K562 (cell line): ENCODE data around the gene CEP126. TPM values are rescaled to one million over a fixed set of nuclear protein-coding genes. Genes with fewer than 3 reads are reported as not detected.
A peak's percentile ranks its signal among the peaks of the same experiment; 100 is the strongest.

Experiments used
- ATAC-seq: fragments of 200-7000 bp; cut with Tn5 transposase; 3 replicates; pipeline ENCODE4 v1.9.1; 2020; ENCODE audit warnings: moderate library complexity
- BruUV-seq: library from RNA; stranded (reverse); fragments of 400-500 nt; replicated peaks from 2 replicates; lab custom pipeline; 2021; lab: Mats Ljungman, UMichigan
- CTCF ChIA-PET: fragments of 300-600 bp; formaldehyde crosslinking; extraction: SDS; loops from one replicate; lab custom pipeline; 2021; ENCODE audit warnings: low intra/inter-chr PET ratio; lab: Yijun Ruan, JAX
- POLR2A ChIA-PET: fragments of 300-600, 350-650 bp; sonication (Branson Sonifier 250); formaldehyde crosslinking; extraction: SDS; loops from one replicate; lab custom pipeline; 2021; ENCODE audit warnings: antibody characterized with exemption, inconsistent platforms; lab: Yijun Ruan, JAX
- DNase-seq, 4 experiments: peaks; one replicate each; pipeline versions ENCODE4 v3.0.0 to v3.0.0-alpha.2; 2011 to 2018; ENCODE audit warnings: low spot score in 3 of 4, mixed read lengths in 3 of 4; ENCODE audit errors: extremely low read depth in 1 of 4
- FAIRE-seq: peaks from 2 replicates; lab custom pipeline; 2011; peaks lifted over from hg19 to GRCh38; lab: Jason Lieb, UNC
- H2AFZ ChIP-seq: 2 replicates; pipeline ENCODE4 v1.6.0; 2011; ENCODE audit warnings: low read depth, low read length, control low read depth, inconsistent platforms
- H3K27ac ChIP-seq: fragments of 200-600 bp; 3 replicates; pipeline ENCODE4 v1.8.0; 2011; ENCODE audit warnings: low read depth, mild to moderate bottlenecking, control low read depth, inconsistent platforms, low read length, moderate library complexity, mixed read lengths; ENCODE audit errors: extremely low read depth
- H3K27me3 ChIP-seq, 2 experiments: fragments of 300-600 bp in 1 of 2; 2 replicates in 1 of 2; 3 replicates in 1 of 2; pipeline versions ENCODE4 v1.6.0 to v1.8.0; 2011; ENCODE audit warnings: inconsistent platforms in 2 of 2, low read length in 2 of 2, mild to moderate bottlenecking in 1 of 2, mixed read lengths in 1 of 2, moderate library complexity in 1 of 2; ENCODE audit not compliant: control insufficient read depth in 2 of 2, insufficient read depth in 2 of 2
- H3K36me3 ChIP-seq: fragments of 300-600 bp; 3 replicates; pipeline ENCODE4 v1.8.0; 2011; ENCODE audit warnings: mild to moderate bottlenecking, low read length, inconsistent platforms; ENCODE audit not compliant: control insufficient read depth, insufficient read depth
- H3K4me1 ChIP-seq, 2 experiments: fragments of 200-600 bp in 1 of 2; replicated peaks in 1 of 2; 2 replicates in 1 of 2; 3 replicates in 1 of 2; pipeline versions ENCODE4 v1.5.1 to v1.8.0; 2011; ENCODE audit warnings: inconsistent platforms in 2 of 2, low read length in 2 of 2, mild to moderate bottlenecking in 1 of 2, mixed read lengths in 1 of 2, moderate library complexity in 1 of 2; ENCODE audit not compliant: control insufficient read depth in 2 of 2, insufficient read depth in 2 of 2
- H3K4me2 ChIP-seq: 2 replicates; pipeline ENCODE4 v1.6.1; 2011; ENCODE audit warnings: low read length, control low read depth, inconsistent platforms, mixed read lengths; ENCODE audit not compliant: insufficient read depth
- H3K4me3 ChIP-seq: fragments of 200-600 bp; sonication (generic), shearing (Covaris generic); 2 replicates; pipeline ENCODE4 v1.5.1; 2016; ENCODE audit warnings: control low read depth, inconsistent platforms
- H3K79me2 ChIP-seq: fragments of 200-600 bp; 3 replicates; pipeline ENCODE4 v1.8.0; 2011; ENCODE audit warnings: low read length, inconsistent platforms; ENCODE audit not compliant: control insufficient read depth, insufficient read depth
- H3K9ac ChIP-seq, 2 experiments: 2 replicates each; pipeline versions ENCODE4 v1.6.0 to v1.6.1; 2011; ENCODE audit warnings: low read depth in 2 of 2, low read length in 2 of 2, control low read depth in 1 of 2, inconsistent platforms in 1 of 2, mild to moderate bottlenecking in 1 of 2, mixed read lengths in 1 of 2; ENCODE audit not compliant: insufficient read depth in 1 of 2
- H3K9me1 ChIP-seq: one replicate; pipeline ENCODE4 v1.6.0; 2011; ENCODE audit warnings: inconsistent platforms, mild to moderate bottlenecking, low read length, moderate library complexity; ENCODE audit not compliant: control insufficient read depth, insufficient read depth
- H3K9me3 ChIP-seq: replicated peaks from 2 replicates; pipeline ENCODE4 v1.5.1; 2011; ENCODE audit warnings: low read depth, low read length, inconsistent platforms; ENCODE audit not compliant: control insufficient read depth, insufficient read depth
- H4K20me1 ChIP-seq: replicated peaks from 2 replicates; pipeline ENCODE4 v1.6.1; 2011; ENCODE audit warnings: low read length, inconsistent platforms, mixed read lengths; ENCODE audit not compliant: control insufficient read depth, insufficient read depth
- ATF1 ChIP-seq, 2 experiments: fragments of 450-650 bp in 1 of 2; IDR thresholded peaks; 2 replicates each; pipeline ENCODE4 v1.6.1; 2016; ENCODE audit warnings: missing compliant biosample characterization in 1 of 2, missing genetic modification characterization in 1 of 2
- CTCF ChIP-seq, 3 experiments: IDR thresholded peaks in 2 of 3; conservative IDR thresholded peaks in 1 of 3; 2 replicates each; pipeline ENCODE4 v1.5.1; 2011 to 2012; ENCODE audit warnings: low read length in 3 of 3, mild to moderate bottlenecking in 3 of 3, control low read depth in 2 of 3, improper control_type of control experiment in 1 of 3, inconsistent platforms in 1 of 3, low read depth in 1 of 3, mixed read lengths in 1 of 3, moderate library complexity in 1 of 3; ENCODE audit not compliant: insufficient read depth in 2 of 3
- ELF4 ChIP-seq: fragments of 450-650 bp; formaldehyde crosslinking; IDR thresholded peaks from 2 replicates; pipeline ENCODE4 v1.4.0; 2022; ENCODE audit warnings: missing genetic modification characterization
- HOMEZ ChIP-seq: fragments of 250-450 bp; sonication (Bioruptor Pico); IDR thresholded peaks from 2 replicates; pipeline ENCODE4 v1.4.0; 2020; ENCODE audit warnings: mild to moderate bottlenecking, moderate library complexity
- MLLT1 ChIP-seq, 2 experiments: fragments of 450-650 bp; IDR thresholded peaks; 2 replicates each; pipeline ENCODE4 v1.6.1; 2016
- NONO ChIP-seq, 2 experiments: fragments of 200-400 bp in 1 of 2; fragments of 450-650 bp in 1 of 2; formaldehyde crosslinking in 1 of 2; IDR thresholded peaks; 2 replicates each; pipeline ENCODE4 v1.6.1; 2017; ENCODE audit warnings: low read depth in 2 of 2, mild to moderate bottlenecking in 2 of 2, moderate library complexity in 2 of 2, low read length in 1 of 2
- NR4A1 ChIP-seq, 2 experiments: fragments of 250-450 bp in 1 of 2; fragments of 450-650 bp in 1 of 2; sonication (Bioruptor Pico) in 1 of 2; IDR thresholded peaks; 2 replicates each; pipeline versions ENCODE4 v1.4.0 to v1.6.1; 2016 to 2020; ENCODE audit warnings: mild to moderate bottlenecking in 2 of 2, missing compliant biosample characterization in 1 of 2, missing genetic modification characterization in 1 of 2, moderate library complexity in 1 of 2
- RAD21 ChIP-seq, 2 experiments: fragments of 250-450 bp in 1 of 2; fragments of 450-650 bp in 1 of 2; sonication (Bioruptor Pico) in 1 of 2; formaldehyde crosslinking in 1 of 2; IDR thresholded peaks in 1 of 2; conservative IDR thresholded peaks in 1 of 2; 2 replicates each; pipeline versions ENCODE4 v1.4.0 to v1.8.0; 2020 to 2022; ENCODE audit warnings: mild to moderate bottlenecking in 2 of 2, moderate library complexity in 1 of 2
- ZNF232 ChIP-seq: sonication (generic); formaldehyde crosslinking; IDR thresholded peaks from 2 replicates; pipeline ENCODE4 v1.8.0; 2022; ENCODE audit warnings: mild to moderate bottlenecking, missing genetic modification reagents
- ZNF280A ChIP-seq: fragments of 450-650 bp; IDR thresholded peaks from 2 replicates; pipeline ENCODE4 v1.6.1; 2018; ENCODE audit warnings: mild to moderate bottlenecking, low read depth; ENCODE audit not compliant: partially characterized antibody
- ZNF76 ChIP-seq: fragments of 250-450 bp; sonication (Bioruptor Pico); IDR thresholded peaks from 2 replicates; pipeline ENCODE4 v1.4.0; 2020; ENCODE audit warnings: mild to moderate bottlenecking, moderate library complexity, borderline replicate concordance
- WGBS: fragments of 100-300 bp; shearing (Covaris generic); methylation state at CpG from one replicate; pipeline ENCODE4 v1.1.6; 2016; ENCODE audit warnings: low coverage, mixed read lengths; ENCODE audit not compliant: insufficient coverage; ENCODE audit errors: missing lambda C conversion rate; 5-methylcytosine and 5-hydroxymethylcytosine counted together
- in situ Hi-C: fragments of 300-500 bp; cut with MboI; formaldehyde crosslinking; loops from 4 replicates; pipeline ENCODE4 v1.15.0; 2018; ENCODE audit warnings: inconsistent platforms, mixed read lengths
- intact Hi-C: fragments of 100-400 bp; cut with micrococcal nuclease; formaldehyde crosslinking; loops from 2 replicates; pipeline ENCODE4 v1.14.2; 2022
- polyA plus RNA-seq, 8 experiments: library from polyadenylated mRNA; depleted of rRNA in 4 of 8; stranded (reverse) in 5 of 8; unstranded in 3 of 8; fragments of >200 nt; fragmentation: Nextera tagmentation in 2 of 8; fragmentation: Illumina TruSeq in 1 of 8; extraction: Ambion mirVana in 2 of 8; extraction: Trizol in 1 of 8; gene quantifications; 2 replicates each; pipeline versions ENCODE4 v1.2.1 to v1.2.3, GENCODE V29; 2011 to 2014; ENCODE audit warnings: inconsistent platforms in 1 of 8, missing spikeins in 1 of 8
- total RNA-seq, 7 experiments: library from RNA; depleted of rRNA in 6 of 7; stranded (reverse); fragments of >200 nt in 6 of 7; fragmentation: Illumina TruSeq in 2 of 7; extraction: Trizol in 2 of 7; gene quantifications; 2 replicates each; pipeline versions ENCODE4 v1.2.1 to v1.2.3, GENCODE V29; 2011 to 2021; ENCODE audit warnings: low replicate concordance in 1 of 7

CEP126 gene
- total and polyA plus RNA-seq, 9 of the 15 experiments (the other 6 are each of a cell fraction or from before 2014, with no cell fraction given): 0.01 to 0.11 (median 0.07) TPM; not detected in 3

- no peak for TF ChIP-seq ATF1 (CRISPR knock-in tag; IDR thresholded peaks at IDR 0.05)
- TF ChIP-seq ATF1 (tag; IDR thresholded peaks at IDR 0.05): no peak
- TF ChIP-seq ZNF280A: no peak
- TF ChIP-seq ZNF76 (CRISPR knock-in tag): no peak
- TF ChIP-seq NONO (IDR thresholded peaks at IDR 0.05; ENCODE audit: low read depth in 2 of 2, low read length in 1 of 2): no peak
- TF ChIP-seq NR4A1 (CRISPR knock-in tag; IDR thresholded peaks at IDR 0.05): no peak
- TF ChIP-seq NR4A1 (tag; IDR thresholded peaks at IDR 0.05): no peak
- TF ChIP-seq ELF4 (CRISPR knock-in tag): no peak
- TF ChIP-seq, all 486 proteins: peak for 0
These were observed 42.5 kb upstream of the CEP126 start (continued) for GRCh38 chr11:101872171-101872882.

GRCh38 chr11:101880222-101880621 lies 34.6 kb upstream of the CEP126 start:
- no peak overlapping the region for H2AFZ ChIP-seq
- CTCF ChIA-PET: no interaction called here
- no TSS peak for BruUV-seq

More at GRCh38 chr11:101880222-101880621, 34.6 kb upstream of the CEP126 start:
- no peak overlapping the region for H3K4me3 ChIP-seq
- ATAC-seq: no peak
- no peaks in the 10 kb centered on the region for H3K9me1 ChIP-seq
- no peaks in the 10 kb centered on the region for H3K4me1 ChIP-seq
- TF ChIP-seq HOMEZ (CRISPR knock-in tag): no peak
- TF ChIP-seq RAD21 (CRISPR knock-in tag; conservative IDR thresholded peaks at IDR 0.05 in 1 of 2, IDR thresholded peaks at IDR 0.05 in 1 of 2): 0 out of 4 replicates have a peak, but pooled peaks of 1 of the 2 experiments have one; percentile 12
- no peak for TF ChIP-seq ZNF232 (CRISPR knock-in tag)
- TF ChIP-seq MLLT1 (IDR thresholded peaks at IDR 0.05): no peak
- TF ChIP-seq CTCF (IDR thresholded peaks at IDR 0.05 in 2 of 3, conservative IDR thresholded peaks at IDR 0.05 in 1 of 3; ENCODE audit: insufficient read depth in 2 of 3, low read depth in 1 of 3, low read length in 3 of 3): peak in 1 of 3 experiments; percentile 23; a peak in 1 of 6 replicates
- no peak overlapping the region for H3K4me2 ChIP-seq
- intact Hi-C loops (no loop called here), in situ Hi-C loops (no loop called here)
- POLR2A ChIA-PET: no interaction called here
- H3K27me3 ChIP-seq: no peaks in the 10 kb centered on the region
- peak in 1 of 4 experiments; percentile 15 for DNase-seq
- H3K79me2 ChIP-seq: no peaks in the 10 kb centered on the region
- no peak for FAIRE-seq
- H3K9ac ChIP-seq: no peak overlapping the region
- H3K9me3 ChIP-seq: no peaks in the 10 kb centered on the region
- WGBS: 7% methylated on average over 4 of the region's 4 CpGs
- no peaks in the 10 kb centered on the region for H3K36me3 ChIP-seq
- H3K27ac ChIP-seq: no peak overlapping the region
- H4K20me1 ChIP-seq: no peaks in the 10 kb centered on the region
